ENCODE results near the gene NLN.
A peak's percentile ranks its signal among the peaks of the same experiment; 100 is the strongest.
"Not testable (repeated sequence)": the region's sequence is repeated elsewhere in the genome, so short reads cannot be mapped to it uniquely, and the experiment has no call there.

NLN gene

DNA sequence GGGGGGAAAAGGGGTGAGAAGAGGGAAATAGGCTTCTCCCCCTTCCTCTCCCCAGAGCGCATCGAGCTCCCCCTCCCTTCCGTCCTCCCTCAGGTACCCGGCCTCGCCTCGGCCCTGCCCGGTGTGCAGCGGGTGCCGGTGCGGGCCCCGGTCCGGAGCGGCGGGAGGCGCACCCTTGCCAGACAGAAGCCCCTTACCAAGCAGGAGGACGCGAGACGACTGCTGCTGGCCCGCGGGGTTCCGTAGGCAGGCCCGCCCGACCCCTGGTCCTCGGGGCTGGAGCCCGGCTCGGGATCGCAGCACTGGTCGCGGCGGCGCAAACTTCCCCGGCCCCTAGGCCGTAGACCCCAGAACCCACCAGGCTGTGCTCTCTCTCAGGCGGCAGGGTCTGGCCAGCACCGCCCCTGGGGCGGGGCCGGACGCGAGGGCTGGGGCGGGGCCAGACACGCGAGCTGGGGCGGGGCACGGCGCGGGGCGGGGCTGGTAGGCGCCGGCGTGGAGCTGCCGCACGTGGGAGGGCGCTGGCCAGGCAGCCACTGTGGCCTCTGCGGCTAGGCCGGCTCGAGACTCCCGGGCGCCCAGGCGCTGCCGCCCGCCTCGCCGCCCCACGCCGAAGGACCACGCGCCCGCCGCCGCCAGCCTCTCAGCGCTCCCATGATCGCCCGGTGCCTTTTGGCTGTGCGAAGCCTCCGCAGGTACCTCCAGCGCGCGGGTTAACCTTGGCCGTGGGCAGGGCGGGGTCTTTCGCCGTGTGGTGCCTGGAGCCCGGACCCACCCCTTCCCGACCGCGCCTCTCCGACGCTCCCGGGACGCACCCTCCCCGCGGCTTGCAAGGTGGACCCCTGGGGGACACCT lies at the start of gene NLN, which contains the start of gene SGTB:
TSS of gene NLN (plus strand) at position 486 of the 855 bp plus-strand sequence. CDS start at position 655, 169 bp downstream.
TSS of gene SGTB (minus strand) at position 390 of the 855 bp plus-strand sequence. CDS start 1,302 bp downstream, outside the sequence.
- peak; percentile 31 for DNase-seq

DNA sequence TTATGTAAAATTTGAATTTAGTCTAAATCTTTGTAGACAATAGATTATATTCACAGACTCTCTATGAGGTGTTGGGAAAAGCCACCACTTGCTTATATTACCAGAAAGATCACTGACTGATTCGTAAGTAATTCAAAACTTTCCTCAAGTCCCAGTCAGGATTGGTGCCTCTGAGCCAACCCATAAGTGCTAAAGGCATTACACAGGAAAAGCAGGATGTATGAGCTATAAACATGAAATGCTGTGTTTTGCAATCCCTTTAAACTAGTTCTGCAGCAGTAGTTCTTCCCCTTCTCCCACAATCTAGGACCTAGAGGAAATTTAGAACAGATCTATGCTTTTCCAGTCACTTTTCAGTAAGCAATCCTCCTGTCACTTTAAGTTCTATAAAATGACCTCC lies 49.2 kb upstream of the NLN start:
- DNase-seq, result no peak

DNA sequence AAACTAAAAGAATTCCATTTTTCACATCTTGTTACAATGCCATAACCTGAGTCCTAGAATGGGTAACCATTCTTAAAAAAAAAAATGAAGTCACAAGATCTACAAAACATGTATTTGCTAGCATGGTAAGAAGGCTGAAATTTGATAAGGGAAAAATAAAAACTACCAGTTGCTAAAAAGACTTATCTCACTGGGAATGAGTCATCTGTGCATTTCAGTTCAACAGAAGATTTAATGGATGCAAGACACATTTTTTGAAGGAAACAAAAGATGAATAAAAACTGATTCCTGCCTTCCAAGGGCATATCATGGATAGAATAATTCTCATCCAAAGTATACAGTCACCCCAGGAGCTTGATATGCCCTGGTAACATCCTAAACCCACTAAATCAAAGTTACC lies 47.3 kb upstream of the NLN start:
- no peak for DNase-seq

DNA sequence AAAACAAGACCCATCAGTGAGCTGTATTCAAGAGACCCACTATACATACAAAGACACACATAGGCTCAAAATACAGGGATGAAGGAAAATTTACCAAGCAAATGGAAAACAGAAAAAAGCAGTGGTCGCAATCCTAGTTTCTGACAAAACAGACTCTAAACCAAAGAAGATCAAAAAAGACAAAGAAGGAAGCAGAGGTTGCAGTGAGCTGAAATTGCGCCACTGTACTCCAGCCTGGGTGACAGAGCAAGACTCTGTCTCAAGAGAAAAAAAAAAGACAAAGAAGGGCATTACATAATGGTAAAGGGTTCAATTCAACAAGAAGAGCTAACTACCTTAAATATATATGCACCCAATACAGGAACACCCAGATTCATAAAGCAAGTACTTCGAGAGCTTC lies 45.9 kb upstream of the NLN start:
- DNase-seq, result not testable (repeated sequence)

DNA sequence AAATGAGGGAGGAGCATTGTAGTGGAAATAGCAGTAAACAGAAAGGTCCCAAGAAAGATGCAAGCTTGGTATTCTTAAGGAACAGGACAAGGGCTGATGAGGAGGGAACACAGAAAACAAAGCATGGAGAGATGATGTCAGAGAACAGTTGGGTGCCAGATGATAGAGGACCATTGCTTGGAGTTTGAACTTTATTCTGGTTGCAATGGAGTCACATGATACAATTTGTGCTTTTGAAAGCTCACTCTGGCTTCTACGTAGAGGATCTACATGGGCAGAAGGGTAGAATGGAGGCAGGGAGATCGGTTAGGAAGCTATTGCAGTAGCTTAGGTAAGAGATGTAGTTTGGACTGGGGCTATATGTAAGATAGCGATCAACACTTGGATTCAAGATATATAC lies 39.9 kb upstream of the NLN start:
- DNase-seq, result no peak

DNA sequence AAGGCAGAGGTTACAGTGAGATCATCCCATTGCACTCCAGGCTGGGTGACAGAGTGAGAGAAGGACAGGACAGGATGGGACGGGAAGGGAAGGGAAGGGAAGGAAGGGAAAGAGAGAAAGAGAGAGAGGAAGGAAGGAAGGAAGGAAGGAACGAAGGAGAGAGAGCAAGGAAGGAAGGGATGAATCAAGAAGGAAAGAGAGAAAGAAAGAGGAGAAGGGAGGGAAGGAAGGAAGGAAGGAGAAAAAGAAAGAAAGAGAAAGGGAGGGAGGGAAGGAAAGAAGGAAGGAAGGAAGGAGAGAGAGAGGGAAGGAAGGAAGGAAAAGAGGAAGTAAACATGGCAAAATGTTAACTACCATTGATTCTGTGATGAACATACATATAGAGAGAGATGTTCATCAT lies 28.9 kb upstream of the NLN start:
- no peak for DNase-seq

DNA sequence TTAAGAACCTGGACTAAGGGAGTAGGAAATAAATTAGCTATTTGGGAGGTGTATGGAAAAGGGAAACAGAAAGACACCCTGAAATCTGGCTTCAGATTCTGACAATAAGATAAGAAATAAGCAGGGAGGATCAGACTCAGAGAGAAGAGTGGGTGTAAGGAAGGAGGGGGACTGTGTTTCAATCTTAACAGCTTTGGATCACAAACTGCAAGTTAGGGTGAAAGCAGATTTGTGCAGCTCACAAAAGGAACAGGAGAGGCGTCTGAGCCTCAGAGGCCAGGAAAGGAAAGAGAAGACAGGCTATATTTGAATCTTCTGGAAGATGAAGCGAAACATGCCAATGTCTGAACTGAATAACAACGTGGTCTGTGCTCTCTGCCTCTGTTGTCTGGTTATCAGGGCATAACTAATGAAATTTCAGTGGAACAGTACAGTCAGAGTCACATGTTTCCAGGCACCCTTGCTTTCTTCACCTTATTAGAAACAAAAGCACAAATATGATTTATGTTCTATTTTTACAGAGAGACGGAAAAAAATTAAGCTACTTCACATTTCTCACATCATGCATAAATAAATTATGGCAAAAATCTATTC lies 26.7 kb upstream of the NLN start:
- DNase-seq, result no peak

DNA sequence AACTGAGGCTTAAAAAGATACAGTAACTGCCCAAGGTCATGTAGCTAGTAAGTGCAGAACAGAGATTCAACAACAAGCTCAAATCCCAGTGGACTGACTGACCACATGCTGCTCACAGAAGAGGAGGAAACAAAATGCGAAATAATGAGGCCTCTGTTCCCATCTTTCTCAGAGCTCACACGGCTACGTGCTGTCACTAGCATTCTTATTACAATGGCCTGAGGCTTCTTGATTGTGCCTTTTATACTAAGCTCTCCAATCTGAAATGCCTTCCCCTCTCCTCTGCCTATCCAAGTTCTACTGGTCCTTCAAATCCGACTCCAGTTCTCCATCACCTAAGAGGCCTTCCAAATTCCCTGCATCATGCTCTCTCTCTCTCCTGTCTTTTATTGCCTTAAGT lies 26.1 kb upstream of the NLN start:
- no peak for DNase-seq

DNA sequence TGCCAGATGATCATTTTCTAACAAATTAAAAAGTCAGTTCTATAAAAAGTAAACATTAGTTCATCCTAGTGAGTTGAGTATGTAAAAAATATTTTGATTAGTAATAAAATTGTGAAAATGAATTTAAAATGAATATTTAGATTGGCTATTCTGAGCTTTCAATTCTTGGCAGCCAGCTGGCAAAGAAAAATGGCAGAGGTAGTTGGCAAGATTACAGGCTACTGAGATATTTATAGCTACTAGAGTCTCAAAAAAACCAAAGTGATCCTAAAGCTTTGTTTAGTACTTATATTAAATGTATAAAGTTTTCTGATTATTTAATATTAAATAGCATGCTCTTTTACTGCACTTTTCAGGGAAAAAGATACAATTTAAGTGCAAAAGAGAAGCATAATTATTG lies 25.1 kb upstream of the NLN start:
- no peak for DNase-seq

DNA sequence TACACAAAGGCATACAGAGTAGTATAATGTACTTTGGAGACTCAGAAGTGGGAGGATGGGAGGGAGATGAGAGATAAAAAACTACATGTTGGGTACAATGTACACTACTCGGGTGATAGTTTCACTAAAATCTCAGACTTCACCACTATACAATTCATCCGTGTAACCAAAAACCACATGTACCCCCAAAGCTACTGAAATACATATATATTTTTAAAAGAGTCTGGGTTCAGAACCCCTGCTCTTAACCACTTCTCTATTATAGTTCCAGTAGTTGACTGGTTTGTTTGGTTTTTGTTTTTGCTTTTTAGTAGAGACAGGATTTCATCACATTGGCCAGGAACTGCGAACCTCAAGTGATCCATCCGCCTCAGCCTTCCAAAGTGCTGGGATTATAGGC lies 22.7 kb upstream of the NLN start:
- no peak for DNase-seq

DNA sequence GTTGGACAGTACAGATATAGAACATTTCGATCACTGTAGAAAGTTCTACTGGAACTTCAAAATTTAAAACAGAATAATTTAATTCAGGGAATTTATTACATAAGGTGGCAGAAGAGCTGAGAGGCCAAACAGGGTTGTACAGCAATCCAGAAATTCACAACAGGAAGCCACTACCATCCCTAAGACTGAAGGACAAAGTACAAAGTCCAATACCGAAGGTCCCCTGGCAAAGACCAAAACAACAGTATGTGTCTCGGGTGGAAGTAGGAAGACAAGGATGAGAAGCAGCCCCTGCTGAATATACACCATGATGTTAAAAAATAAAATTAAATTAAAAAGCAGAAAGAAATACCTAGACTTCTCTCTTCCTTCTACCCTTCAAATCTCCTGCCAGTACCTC lies 20.0 kb upstream of the NLN start:
- DNase-seq, result no peak

DNA sequence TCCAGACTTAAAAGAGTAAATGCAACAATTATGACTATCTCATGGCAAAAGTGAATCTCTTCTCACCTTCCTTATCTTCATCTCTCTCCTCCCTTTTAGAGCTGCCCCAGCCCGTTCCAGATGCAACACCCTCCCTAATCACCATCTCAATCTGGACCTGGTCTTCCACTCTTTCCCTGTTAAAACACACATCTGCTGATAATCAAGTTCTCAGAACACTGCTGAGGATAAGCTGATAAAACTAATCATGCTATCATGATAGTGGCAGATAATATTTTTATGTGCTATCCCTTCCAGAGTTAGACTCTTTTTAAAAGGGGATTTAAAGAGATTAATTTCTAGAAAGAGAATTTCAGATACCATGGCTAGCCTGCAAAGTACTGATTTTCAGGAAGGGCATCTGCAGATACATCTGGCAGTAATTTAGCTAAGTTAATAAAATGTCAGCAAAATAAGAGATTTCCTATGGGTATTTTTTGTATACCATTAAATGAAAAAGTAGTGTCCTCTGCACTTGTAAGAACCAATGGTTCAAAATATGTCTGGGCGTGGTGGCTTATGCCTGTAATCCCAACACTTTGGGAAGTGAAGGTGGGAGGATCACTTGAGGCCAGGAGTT lies 17.3 kb upstream of the NLN start:
- DNase-seq, result no peak

DNA sequence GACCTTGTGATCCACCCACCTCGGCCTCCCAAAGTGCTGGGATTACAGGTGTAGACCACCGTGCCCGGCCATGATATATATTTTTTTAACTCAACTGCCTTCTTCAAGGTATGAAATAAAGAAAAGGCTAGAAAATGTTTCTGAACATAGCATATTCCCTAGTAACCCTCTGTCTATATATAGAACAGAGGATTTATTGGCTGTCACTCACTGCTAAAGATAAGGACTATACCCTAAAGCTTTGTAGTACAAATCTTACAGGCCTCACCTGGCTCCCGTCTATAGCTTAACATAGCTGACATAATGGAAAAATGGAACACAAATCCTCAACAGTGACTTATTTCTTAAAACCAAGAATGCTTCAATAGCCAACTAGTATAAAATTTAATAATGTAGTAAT lies 14.3 kb upstream of the NLN start:
- no peak for DNase-seq

DNA sequence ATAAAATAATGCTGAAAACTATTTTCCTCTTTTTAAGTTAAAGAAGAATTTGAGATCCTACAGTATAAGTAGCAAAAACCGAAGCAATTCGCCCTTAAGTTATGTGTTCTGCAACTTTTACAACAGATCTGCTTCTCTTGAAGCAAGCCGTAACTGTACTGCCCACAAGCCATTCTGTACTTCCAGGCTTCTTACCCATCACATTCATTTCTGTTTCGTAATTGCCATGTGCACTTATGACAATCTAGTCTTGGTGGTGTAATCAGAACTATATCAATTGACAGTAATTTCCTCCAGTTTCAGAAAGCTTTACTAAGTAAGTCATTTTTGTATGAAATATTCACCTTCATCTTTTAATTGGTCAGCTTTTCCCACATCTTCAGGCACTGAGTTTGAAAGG lies 13.9 kb upstream of the NLN start:
- no peak for DNase-seq

DNA sequence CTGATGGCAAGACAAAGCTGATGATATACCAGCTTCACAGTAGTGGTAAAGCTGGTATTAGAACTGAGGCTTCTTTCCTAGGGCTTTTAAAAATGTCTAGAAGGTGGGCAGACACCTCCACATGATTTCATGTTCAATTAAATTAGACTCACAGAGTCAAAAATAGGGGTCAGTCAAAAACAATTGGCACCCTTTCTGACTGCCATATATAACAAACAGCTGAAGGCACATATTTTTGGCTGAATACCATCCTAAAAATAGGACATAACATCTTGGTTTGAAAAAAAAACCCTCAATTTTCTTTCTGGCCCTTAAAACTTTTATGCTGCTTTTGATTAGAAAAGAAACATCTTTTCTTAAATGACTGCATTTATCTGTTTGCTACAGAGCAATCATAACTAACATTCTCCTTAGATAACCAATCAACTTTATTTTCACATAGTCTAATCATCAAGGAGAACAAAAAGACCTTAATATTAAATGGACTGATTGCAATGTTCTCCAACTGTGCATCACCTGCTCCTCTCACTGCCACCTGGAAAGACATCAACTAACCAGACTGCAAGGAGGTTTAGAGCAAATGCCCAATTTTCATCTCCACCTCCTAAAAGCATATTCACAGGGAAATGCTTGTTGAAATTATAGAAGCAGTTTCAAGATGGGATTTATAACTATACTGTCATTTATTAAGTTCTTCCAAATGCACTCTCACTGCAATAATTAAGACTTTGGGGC lies 3.3 kb upstream of the NLN start:
- DNase-seq, result no peak

DNA sequence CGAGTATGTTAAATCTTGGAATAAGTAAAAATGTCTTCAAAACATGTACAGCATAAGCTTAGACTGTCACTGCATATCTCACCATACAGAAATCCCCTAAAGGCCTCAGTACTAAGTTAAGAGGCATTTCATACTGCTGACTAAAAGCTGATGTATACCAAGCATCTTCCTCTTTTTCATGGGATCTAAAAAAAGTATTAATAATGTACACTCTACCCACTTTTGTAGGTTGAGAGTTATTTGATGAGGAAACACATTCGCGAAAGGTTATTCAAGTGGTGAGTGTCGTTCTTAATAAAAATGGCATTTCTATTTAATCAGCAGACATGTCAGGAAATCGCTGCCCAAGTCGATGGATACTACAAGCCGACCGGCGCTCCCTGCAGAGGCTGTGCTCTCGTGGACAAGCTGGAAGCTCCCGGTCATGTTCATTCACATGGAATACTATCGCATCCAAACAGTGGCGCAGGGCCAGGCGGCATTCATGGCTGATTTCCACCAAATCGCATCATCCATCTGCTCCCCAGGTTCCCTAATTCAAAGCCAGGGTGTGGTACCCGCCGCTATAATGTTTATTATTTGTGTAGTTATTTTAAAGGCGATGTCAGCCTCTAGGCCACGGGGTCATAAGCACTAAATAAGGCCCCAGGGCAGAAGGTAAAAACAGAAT lies 820 bp upstream of the NLN start:
- peak; percentile 31 for DNase-seq

DNA sequence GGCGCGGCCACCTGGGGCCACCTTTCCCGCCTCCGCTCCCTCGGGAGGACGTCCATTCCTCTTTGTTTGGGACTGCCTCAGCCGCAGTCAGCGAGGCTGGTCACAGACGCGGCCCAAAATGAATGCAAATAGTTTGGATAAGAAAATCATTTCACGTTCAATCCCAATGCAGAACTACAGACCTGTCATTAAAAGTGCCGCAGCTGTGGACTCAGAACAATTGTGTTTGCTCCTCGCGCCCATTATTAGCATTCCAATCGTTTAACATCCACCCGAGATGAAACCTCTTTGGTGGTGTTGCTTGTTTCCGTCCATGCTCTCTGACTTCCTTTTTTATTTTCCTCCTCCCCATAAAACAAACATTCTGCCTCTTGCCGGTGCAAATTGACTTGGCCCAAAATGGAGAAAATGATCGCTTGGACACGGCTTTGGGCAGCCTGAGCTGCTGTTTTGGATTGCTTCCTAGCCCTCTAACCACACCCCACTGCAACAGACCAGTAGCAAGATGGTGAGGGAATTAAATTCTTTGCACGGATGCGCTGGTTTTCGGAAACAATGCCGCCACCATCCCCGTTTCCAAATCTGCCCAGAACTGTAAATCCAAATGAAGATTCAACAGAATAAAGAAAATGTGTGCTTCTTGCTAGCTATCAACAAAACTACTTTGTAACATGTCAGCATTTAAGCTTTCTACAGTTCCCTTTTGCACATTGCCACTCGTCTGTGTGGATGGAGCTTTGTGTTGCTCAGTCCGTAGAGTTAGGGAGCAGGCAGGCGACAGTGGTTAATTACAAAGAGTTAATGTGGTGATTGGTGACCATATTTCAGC lies 784 bp downstream of the NLN start:
- peak; percentile 5 for DNase-seq

DNA sequence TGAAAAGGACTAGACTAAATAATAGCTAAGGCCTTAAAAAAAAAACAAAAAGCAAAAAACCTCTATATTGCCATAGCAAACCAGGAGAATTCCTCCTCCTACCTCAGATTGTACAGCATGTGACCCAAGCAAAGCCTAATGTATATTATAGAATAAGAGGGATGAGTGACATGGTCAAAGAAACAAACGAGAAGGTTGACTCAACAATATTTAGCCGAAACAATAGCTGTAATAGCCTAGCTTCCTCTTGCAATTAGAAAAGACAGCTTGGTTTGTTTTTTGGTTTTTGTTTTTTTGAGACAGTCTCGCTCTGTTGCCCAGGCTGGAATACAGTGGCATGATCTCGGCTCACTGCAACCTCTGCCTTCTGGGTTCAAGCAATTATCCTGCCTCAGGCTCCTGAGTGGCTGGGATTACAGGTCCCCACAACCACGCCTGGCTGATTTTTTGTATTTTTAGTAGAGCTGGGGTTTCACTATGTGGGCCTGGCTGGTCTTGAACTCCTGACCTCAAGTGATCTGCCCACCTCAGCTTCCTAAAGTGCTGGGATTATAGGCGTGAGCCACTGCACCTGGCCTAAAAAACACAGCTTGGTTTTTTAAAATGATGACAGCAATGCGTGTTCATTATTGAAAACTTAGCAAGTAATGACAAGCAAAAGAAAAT lies 5.6 kb downstream of the NLN start:
- DNase-seq, result no peak

DNA sequence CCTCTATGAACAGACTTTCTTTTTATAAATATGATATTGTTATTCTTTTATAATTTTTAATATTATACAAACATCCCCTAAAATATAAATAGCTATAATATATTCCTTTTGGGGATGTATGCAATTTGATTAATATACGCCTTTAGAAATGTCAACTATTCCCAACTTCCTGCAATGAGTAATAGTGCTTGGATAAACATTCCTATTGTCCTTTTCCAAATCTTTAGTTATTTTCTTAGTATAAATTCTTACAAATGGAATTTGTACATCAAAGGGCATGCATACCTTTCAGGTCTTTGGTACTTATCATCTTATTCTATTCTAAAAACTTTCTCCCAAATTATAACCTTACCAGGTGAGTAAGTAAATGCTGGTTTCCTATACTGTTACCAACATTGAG lies 6.2 kb downstream of the NLN start:
- DNase-seq, result no peak

DNA sequence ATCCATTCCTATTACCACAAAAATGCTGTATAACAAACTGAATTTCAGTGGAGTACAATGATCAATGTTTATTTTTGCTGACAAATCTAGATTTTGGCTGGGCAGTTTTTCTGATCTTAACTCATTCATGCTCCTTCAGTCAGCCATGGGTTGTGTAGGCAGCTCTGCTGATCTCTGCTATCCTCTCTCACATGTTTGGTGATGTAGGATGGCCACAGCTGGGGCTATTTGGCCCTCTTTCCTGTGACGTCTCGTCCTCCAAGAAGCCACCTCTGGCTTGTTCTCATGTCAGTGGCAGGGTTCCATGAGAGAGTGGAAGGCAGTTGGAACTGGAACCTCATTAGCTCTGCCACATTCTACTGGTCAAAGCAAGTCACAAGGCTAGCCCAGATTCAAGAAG lies 8.9 kb downstream of the NLN start:
- DNase-seq, result no peak

DNA sequence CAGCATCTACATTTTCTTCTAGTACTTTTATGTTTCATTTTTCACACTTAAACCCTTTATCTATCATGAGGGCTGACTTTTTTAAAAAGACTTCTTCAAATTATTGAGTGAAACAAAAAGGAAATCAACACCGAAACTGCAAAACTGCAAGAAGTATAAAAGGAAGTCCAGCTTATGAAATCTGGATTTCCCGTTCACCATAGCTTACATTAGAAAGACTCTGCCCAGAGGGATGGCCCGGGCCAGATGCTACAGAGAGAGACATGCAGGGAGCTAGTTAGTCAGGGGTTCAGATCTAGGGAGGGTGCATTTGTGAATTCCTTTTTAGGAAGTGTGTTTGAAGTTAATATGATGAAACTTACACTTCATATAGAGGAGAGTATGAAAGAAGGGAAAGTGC lies 10.0 kb downstream of the NLN start:
- not testable (repeated sequence) for DNase-seq
